Thyroid gland (tissue), 4 donors: ENCODE measurements around the gene ANKRD63.

Experiments
- POLR2A ChIP-seq, 2 donors: fragments of 450-650 bp; IDR thresholded peaks; one replicate each; pipeline ENCODE4 v1.6.1; 2017; ENCODE audit warnings: antibody characterized with exemption in 2 of 2, mild to moderate bottlenecking in 2 of 2, moderate library complexity in 1 of 2
- TF ChIP-seq, protein P1 (sequence below), 6 experiments: fragments of 200-600 bp in 3 of 6; fragments of 450-650 bp in 3 of 6; sonication (generic) in 3 of 6; IDR thresholded peaks; one replicate each; pipeline ENCODE4 v1.5.1; 2016 to 2019; ENCODE audit warnings: antibody characterized with exemption in 6 of 6, mild to moderate bottlenecking in 2 of 6, inconsistent platforms in 1 of 6, moderate library complexity in 1 of 6

DNA sequence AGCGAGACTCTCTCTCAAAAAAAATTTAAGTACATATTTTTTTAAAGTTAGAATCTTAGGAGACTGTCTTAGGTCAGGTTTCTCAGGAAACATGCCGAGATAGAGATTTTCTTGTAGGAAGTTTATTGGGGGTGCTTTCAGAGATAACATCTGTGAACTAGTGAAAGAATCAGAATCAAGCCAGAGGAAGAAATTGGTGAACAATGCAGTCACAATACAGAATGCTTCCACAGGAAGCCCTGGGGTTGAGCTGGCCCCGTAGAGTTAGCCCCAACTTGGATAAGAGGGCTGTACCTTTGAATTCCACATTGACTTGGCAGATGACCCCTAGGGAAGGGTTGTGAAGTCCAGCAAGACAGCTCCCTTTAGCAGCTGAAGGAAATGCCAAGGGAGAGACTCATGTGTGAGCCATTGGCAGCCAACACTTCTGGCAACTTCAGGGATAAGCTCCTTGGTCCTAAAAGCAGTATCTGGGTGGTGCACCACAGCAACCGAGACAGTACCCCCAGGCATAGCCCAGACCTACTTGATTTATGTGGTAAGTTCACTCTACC, 31.9 kb upstream of the ANKRD63 start:
- TF ChIP-seq, protein P1, sequence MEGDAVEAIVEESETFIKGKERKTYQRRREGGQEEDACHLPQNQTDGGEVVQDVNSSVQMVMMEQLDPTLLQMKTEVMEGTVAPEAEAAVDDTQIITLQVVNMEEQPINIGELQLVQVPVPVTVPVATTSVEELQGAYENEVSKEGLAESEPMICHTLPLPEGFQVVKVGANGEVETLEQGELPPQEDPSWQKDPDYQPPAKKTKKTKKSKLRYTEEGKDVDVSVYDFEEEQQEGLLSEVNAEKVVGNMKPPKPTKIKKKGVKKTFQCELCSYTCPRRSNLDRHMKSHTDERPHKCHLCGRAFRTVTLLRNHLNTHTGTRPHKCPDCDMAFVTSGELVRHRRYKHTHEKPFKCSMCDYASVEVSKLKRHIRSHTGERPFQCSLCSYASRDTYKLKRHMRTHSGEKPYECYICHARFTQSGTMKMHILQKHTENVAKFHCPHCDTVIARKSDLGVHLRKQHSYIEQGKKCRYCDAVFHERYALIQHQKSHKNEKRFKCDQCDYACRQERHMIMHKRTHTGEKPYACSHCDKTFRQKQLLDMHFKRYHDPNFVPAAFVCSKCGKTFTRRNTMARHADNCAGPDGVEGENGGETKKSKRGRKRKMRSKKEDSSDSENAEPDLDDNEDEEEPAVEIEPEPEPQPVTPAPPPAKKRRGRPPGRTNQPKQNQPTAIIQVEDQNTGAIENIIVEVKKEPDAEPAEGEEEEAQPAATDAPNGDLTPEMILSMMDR (IDR thresholded peaks at IDR 0.05): no peak
- TF ChIP-seq POLR2A (IDR thresholded peaks at IDR 0.05): no peak
